NCI-H1048 (cell line): ENCODE results near the gene ABCC11.

ENCODE experiments used
- DNase-seq: peaks from one replicate; lab custom pipeline; 2025; lab: John Stamatoyannopoulos, UW

ABCC11 gene

DNA sequence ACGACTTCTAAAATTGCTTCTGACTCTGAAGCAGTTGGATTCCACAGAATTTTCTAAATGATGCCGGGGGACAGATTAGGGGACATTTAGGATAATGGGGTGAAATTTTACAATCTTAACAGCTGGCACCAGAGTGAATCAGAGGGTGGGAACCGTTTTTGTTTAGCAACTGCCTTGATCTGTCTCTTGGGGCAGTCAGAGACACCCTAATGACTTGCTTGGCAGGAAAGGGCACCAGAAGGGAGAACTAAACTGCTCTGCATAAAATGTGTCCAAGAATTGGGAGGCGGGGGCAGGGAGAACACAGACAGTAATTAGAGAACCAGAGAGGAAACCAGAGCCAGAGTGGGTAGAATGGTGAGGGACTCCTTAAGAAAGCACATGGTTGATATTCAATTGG, 85.4 kb downstream of the ABCC11 start:
- no peak for DNase-seq

DNA sequence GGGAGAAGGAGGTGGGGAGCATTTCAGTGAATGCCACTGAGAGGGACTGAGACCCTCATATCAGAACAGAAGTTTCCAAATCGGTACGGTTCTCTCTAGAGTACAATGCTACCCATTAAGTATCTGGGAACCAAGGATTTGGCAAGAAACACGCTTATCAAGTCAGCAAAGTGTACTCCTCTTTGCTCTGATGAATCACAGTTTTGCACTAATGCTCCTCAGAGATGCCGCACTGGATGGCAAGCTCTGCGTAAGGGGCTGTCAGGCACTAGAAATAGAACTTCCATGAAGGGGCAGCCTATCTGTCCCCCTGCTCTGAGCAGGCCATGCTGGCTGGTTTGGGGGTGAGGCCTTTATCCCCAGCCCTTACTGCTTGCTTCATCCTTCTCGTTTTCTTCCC, 86.8 kb downstream of the ABCC11 start:
- no peak for DNase-seq

DNA sequence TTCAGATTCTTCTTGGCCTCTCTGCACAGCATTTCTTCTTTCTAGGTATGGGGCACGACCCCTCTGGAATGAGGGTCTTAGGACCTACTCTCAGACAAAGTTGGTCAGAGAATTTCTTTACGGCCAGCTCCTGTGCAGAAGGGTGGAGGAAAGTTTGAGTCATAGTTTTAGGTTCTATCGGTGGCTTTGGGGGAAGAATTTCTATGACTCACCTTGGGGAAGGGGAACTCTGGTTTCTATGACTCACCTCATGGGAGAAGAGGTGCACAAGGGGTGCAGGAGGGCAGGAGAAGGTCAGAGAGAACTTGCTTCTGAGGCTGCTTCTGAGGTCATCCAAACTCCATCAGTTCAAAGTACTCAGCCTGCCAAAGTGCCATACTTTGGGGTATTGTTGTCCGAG, 89.0 kb downstream of the ABCC11 start:
- DNase-seq = no peak

DNA sequence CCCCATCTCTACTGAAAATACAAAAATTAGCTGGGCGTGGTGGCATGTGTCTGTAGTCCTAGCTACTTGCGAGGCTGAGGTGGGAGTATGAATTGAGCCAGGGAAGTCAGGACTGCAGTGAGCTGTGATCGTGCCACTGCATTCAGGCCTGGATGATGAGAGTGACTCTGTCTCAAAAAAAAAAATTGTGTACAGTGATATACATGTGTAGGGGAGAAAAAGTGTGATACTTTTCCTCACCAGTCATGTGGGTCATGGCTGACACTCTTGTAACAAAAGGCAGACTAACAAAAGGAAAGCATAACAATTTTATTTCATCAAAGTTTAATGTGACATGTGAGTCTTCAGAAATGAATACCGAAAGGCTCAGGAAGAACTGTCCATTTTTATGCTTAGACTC, 89.5 kb downstream of the ABCC11 start:
- no peak for DNase-seq

DNA sequence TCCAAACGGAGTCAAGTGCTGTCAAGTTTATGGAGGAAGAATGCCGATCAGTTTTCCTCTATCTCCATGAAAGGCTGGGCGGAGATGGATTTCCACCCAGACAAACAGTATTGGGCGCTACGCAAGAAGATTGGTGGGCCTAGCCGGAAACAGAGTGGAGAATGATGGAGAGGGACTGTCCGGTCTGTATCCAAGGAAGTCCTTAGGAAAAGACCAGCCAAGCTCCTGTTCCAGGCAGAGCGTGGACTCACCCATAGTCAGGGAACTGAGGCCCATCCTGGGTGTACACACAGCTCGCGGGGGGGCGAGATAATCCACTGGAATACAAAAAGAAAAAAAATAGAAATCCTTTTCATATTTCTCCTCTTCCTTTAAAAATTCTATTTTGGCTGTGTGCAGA, 90.0 kb downstream of the ABCC11 start:
- no peak for DNase-seq

DNA sequence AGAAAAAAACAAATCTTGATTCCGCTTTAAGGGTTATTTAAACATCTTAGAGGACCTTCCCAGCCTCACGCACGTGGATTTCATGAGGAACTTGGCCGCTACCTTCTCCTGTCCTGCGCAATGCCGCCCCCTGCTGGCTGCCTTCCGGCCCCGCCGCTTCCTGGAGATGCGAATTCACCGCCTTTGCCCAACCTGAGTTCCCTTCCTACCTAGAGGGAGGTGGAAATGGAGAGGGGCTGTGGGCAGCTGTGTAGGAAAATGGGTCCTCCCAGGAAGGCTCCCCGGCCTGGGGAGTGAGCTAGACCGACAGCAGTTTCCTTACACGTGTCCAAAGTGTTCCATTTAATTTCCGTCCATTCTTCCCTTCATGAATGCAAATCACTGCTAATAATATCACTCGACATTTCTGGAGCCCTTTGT, 90.5 kb downstream of the ABCC11 start:
- DNase-seq = no peak

DNA sequence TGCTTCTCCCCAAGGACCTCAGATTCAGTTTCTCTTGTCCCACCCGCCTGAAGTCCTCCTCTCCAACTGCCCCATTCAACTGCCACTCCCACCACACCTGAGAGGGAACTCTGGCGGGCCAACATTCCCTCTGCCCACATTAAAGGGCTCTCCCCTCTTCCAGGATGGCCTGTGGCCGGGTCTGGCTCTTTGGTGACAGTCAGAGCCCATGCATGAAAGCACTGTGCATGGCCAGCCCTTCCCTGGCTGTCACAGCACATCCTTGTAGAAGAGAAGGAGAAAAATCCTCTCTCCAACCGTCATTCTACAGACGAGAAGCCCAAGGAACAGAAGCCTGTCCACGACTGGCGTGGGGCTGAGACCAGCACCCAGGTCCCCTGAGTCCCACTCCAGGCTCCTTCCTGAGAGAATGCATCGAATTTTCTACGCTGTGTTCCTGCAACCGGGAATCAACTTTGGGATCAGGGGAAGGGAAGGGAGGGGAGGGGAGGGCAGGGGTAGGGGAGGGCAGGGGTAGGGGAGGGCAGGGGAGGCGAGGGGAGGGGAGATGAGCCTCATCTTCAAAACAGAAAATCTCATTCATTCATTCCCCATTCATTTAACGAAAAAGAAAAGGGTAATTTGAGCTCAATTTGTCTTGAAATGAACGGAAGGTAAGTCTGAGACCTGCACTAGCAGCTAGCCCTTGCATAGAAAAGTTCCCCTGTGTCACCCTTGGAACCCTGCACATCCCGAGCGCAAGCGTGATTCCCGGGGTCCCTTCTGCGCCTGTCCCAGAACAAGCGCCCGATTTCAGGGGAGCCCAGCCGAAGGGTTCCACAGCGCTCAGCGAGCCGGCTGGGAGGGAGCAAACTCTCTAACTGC, 91.2 kb downstream of the ABCC11 start, which contains the start of gene ABCC12:
Gene ABCC12, minus strand, starts transcription at position 68 of the 864 bp plus-strand sequence. CDS start 9,569 bp downstream, outside the sequence.
- no peak for DNase-seq

DNA sequence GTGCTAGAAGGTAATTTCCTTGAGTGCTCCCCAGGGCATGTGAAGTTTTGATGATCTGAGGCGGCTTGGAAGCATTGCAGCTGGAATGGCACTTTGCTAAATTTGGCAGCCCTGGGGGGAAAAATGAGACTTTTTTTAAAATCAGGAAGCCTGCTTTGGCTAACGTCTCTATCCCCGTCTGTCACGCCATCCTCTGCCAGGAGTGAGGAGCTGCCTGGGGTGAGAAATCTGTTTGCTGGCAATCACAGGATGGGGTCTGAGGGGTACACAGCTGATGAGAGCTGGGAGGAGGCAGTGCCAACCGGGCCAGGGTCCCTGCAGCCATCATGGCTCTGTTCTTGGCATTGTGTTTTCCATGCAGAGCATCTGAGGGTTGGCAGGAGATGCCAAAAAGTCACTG, 93.6 kb downstream of the ABCC11 start:
- no peak for DNase-seq

DNA sequence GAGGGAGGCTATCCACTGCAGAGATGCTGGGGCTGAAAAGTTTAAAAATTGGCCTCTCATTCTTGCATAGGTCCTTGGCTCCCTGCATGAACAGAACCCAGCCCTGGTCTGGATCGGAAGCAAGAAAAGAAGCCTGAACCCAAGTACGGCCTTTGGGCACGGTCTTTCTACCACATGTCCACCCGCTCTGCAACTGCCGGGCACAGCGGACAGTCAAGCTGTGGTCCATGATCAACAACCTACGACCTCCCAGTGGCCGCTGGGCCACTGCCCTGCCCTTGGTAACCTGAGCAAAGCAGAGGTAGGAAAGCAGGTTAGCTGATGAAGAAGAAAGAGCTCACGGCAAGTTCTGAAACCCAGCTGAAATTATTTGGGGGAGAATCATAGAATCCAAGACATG, 95.1 kb downstream of the ABCC11 start:
- DNase-seq = no peak

DNA sequence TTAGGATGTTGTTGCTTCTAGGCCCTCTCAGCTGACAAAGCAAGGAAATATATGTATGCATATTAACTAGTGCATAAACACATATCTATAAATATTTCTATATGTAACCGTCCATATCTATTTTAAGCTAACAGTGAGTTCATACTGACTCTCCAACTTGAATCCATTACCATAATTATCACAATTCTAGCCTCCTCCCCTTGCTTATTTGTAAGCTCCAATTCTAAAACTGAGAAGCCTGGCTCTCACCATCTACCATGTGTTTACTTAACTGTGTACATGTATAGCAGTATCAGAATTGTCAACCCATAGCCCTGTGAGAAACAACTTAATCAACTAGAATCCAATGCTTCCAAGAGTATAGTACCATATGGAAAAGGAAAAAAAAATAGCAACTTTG, 96.6 kb downstream of the ABCC11 start:
- DNase-seq = no peak

DNA sequence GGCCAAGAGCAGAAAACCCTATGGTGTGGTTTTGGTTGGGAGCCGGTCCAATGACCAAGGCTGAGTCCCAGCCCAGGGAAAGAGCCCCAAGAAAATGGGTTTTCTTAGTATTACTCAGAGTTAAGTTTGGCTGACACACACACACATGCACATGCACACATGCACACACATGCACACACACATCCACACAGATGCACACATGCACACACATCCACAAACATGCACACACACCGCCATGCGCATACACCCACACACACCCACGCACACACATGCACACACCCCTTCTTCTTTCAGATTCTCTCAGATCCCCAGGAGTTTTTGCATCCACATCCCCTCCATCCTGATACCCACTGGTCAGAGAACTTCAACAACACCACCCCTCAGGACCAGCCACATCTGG, 100.6 kb downstream of the ABCC11 start:
- no peak for DNase-seq

DNA sequence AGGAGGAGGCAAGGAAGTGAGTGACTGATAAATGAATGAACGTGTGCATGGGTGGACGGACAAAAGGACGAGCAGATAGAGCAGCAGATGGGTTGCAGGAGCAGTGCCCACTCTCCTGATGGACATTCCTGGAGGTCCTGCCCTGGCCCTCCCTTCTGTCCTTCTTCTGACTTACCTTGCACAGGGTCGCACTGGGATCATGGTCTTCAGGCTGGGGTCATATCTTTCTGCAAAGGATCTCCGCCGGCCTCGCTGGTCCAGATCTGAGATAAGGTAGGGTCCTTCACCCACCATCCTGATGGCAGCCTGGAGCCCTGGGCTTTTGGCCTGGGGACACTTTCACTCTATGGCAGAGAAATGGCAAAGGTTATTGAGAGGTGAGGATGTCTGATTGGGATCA, 101.2 kb downstream of the ABCC11 start:
- no peak for DNase-seq

DNA sequence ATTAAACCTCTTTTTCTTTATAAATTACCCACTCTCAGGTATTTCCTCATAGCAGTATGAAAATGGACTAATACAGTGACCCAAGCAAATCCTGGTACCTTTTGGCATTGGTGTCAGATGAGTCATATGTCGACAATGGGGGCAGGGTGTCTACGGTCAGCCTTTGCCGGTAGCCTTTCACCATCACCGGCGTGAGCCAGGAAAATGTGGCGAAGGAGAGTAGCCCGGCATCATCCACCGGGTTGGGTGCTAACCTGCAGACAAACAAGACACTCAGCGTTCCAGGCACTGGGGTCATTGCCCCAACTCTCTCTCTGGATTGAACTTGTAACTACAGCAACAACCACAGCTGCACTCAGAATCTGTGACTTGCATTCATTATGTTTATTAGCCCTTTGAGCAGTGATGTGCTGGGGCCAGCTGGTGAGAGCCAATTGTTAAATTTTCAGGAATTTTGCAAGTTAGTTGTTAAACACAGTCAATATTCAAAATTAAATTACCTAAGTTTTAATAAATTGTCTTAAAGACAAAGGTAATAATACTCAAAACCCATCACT, 103.4 kb downstream of the ABCC11 start:
- no peak for DNase-seq

DNA sequence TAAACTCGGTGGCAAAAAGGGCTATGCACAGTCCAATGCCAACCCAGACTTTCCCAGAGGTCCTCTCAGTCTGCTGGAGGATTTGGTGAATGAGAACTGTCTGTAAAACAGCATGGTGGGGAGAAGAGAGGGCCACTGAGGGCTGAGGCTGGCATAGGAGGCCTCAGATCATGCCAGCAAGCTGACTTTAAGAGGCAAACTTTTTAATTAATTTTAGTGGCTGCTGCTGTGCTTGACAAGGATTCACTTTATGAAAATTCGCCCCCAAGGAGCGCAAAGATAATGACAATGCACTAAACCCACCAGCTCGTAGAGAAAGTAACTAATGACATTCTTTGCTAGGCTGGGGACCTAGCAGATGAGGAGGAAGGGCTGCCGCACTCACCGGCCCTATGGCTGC, 106.5 kb downstream of the ABCC11 start:
- DNase-seq = no peak

DNA sequence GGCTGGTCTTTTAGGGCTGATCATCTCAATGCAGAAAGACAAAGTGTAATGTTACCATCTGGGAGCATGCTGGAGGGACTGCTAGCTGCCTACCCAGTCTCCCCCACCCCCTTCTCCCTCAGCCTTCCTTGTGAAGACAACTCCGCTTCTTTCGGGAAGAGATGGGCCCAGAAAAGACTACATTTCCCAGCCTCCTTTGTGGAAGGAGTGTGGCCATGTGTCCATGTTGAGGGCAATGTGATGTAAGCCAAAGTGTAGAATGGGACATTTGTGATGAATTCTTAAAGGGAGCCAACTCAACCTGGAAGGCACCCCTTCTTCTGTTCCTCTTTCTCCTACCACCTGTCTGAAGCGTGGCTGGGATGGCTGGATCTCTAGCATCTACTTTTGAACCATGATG, 107.8 kb downstream of the ABCC11 start:
- no peak for DNase-seq

DNA sequence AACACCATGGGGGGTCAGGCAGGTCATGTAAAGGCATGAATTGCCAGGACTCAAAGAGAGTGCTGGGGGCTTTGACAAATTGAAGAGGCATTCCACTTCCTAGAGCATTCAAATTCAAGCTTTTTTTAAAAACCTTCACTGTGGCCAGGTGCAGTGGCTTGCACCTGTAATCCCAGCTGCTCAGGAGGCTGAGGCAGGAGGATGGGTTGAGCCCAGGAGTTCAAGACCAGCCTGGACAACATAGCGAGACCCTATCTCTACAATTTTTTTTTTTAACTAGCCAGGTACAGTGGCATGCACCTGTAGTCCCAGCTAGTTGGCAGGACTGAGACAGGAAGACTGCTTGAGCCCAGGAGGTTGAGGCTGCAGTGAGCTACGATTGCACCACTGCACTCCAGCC, 108.8 kb downstream of the ABCC11 start:
- DNase-seq = no peak

DNA sequence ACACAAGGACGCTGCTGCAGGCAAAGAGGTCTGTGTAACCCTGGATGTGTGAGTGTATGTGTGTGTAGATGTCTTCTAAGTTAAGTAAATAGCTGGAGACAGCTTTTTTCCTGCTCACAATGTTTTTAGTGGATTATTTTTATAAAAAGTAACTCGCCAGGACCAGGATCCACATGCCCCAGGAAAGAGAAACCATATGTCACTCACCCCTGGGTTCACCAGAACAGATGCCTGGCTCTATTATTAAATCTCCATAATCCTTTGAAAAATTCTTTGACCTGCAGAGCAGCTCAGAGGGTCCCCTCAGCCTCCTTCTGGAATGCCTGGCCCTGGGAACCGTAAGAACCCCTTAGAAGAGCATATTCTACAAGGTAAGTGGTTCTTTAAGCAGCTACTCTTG, 109.5 kb downstream of the ABCC11 start:
- no peak for DNase-seq

DNA sequence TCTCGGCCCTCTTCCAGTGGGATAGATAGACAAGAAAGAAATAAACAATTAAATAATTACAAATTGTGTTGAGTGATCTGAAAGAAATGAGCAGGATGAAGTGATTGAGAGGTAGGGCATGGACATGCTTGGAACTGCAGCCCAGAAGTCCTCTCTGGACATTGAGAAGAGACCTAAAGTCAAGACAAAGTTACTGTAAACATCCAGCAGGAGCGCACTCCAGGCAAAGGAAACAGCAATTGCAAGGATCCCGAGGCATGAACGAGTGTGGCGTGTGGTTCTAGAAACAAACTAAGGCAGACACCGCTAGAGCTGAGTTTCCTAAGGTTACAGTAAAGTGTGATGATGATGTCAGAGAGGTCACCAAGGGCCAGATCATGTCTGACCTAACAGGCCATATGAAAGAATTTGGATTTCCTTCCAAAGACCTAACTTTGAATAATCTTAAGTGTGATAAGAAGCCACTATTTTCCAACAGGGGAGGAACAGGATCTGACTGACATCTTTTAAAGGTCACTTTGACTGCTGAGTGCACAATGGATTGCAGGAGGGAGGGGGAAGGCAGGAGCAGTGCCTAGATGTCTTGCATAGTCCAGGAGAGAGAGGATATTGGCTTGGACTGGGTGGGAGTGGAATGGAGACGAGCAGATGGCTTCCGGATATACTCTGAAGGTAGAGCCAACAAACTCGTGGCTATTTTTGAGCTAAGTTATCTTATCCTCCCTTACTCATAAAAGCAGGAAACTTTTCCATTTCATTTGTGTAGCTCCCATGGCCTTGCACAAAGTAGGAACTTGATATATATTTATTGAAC, 110.6 kb downstream of the ABCC11 start:
- DNase-seq = no peak

DNA sequence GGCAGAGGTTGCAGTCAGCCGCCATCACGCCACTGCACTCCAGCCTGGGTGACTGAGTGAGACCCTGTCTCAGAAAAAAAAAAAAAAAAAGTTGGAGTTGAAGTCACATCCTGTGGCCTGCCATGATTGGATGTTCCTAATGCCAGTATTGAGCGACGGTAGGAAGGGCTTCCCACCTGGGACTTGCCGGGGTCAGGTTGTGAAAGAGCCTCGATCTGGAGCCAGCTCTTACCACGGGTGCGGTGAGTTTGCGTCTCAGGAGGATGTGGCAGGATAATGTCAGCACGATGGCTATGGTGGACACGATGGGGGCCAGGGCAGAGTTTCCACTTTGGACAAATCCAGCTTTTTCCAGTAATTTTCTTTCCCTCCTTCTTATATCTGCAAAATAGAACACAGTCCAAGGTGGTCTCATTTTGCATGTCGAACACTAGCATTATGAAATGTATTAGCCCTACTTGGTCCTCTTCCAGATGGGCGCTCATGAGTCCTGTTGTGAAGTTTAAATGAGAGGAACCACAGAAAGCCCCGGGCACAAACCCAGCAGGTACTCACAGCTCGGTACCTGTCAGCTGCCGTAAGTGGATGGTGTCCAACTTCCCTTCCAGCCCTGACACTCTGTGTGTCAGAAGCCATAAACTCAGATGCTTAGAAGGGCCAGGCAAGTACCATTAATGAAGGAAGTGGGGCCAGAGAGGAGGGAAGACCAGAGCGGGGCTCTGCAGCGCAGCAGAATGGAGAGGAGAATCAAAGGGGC, 113.7 kb downstream of the ABCC11 start:
- no peak for DNase-seq

DNA sequence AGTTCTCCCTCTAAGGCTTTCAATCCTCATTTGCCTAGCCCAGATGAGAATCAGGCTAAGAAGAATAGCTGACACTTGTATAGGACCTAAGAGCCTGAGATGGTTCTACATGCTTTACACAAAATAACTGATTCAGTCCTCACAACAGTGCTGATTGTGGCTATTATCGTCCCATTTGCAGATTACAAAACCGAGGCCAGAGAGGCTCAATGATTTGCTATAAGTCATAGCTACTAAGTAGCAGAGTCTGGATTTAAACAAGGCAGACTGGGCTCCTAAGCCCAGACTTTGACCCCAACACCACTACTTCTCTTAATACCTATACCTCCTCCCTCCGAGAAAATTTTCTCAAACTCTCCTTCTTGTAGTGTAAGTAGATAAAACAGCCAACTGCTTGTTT, 114.6 kb downstream of the ABCC11 start:
- no peak for DNase-seq

DNA sequence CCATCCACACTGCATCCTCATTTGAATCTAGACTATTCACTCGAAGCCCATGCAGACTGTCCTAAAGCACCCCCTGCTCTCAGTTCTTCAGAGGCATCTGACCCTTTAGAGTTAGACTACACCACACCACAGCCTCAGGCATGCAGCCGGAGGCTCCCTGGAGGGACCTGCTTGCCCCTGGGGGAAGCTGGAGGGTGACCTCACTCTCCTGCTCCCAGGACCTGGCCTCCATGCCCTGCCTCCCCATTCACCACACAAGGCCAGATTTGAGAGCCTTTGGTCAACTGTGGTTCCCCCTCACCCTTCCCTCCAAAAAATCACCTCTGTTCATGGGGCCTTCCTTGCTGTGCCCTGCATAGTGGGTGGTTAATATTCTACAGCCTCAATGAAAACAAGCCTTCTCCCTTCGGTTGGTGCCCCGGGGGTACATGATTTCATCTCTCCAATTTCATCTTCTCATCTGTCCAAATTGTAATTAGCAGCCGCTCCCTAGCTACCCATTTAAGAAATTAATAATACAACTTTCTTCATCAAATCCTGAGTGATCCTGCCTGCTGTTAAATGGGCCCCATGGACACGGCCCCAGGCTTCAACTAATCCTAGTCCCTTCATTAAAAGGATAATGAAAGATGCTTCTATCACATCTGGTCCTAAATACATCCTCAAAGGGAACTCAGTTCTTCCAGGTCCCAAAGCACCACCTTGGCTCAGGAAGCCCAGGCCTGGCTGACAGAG, 116.0 kb downstream of the ABCC11 start:
- DNase-seq = no peak
